Measurements from ENCODE around the gene SSBP2. TPM values are rescaled to one million over a fixed set of nuclear protein-coding genes. Genes with fewer than 3 reads are reported as not detected.

SSBP2 gene
- total and polyA plus RNA-seq, 2 of the 8 experiments (the other 6 are each of a cell fraction or from before 2014, with no cell fraction given), result 21.5 to 36.2 TPM

- H3K9me3 ChIP-seq (ENCODE audit: insufficient read depth in 2 of 2, low read depth in 1 of 2, low read length in 1 of 2), result no peaks in the 10 kb centered on the region
- 85% methylated on average over 1 of the region's 1 CpG; no CpG with 5 or more reads in 1 of the 2 experiments for WGBS, 2 experiments (ENCODE audit: extremely low coverage in 1 of 2, insufficient coverage in 1 of 2, insufficient read length in 1 of 2, insufficient replicate concordance in 2 of 2, low coverage in 1 of 2, low lambda C conversion rate in 2 of 2, missing lambda C conversion rate in 1 of 2)
- TF ChIP-seq YY1 (IDR thresholded peaks at IDR 0.05; ENCODE audit: low read depth, low read length), result no peak
- no peak for TF ChIP-seq SP4 (IDR thresholded peaks at IDR 0.05; ENCODE audit: low read length)
- TF ChIP-seq SUZ12 (IDR thresholded peaks at IDR 0.05; ENCODE audit: low read length), result no peak
- no peak for TF ChIP-seq EP300 (IDR thresholded peaks at IDR 0.05; ENCODE audit: borderline replicate concordance in 1 of 2, low read depth in 2 of 2, low read length in 2 of 2)
- TF ChIP-seq POU5F1 (IDR thresholded peaks at IDR 0.05; ENCODE audit: low read depth, low read length), result no peak
- TF ChIP-seq ATF2 (IDR thresholded peaks at IDR 0.05; ENCODE audit: low read length), result no peak
- no peak for TF ChIP-seq SIX5 (IDR thresholded peaks at IDR 0.05; ENCODE audit: low read depth, low read length)
- no peak for TF ChIP-seq RFX5 (IDR thresholded peaks at IDR 0.05; ENCODE audit: borderline replicate concordance, low read depth, low read length)
- no peak for TF ChIP-seq NANOG (IDR thresholded peaks at IDR 0.05; ENCODE audit: insufficient read depth, low read depth, low read length, poor library complexity, severe bottlenecking)
- no peak for TF ChIP-seq CEBPB (IDR thresholded peaks at IDR 0.05; ENCODE audit: low read depth, low read length)
- TF ChIP-seq EGR1 (IDR thresholded peaks at IDR 0.05; ENCODE audit: borderline replicate concordance, low read depth, low read length), result no peak
- no peak for TF ChIP-seq CREB1 (IDR thresholded peaks at IDR 0.05)
- no peak for TF ChIP-seq SP1 (IDR thresholded peaks at IDR 0.05; ENCODE audit: low read depth, low read length)
- no peak for TF ChIP-seq TBP (IDR thresholded peaks at IDR 0.05; ENCODE audit: low read depth, low read length)
Observed at GRCh38 chr5:81522571-81522970, 228.3 kb downstream of the SSBP2 start.

More at GRCh38 chr5:81522571-81522970, 228.3 kb downstream of the SSBP2 start:
- H3K23ac ChIP-seq (ENCODE audit: insufficient read length), result no peak overlapping the region
- no peak overlapping the region for H3K4ac ChIP-seq (replicated peaks; ENCODE audit: insufficient read length, low read depth, low read length)
- no peak overlapping the region for H2BK12ac ChIP-seq (ENCODE audit: low read depth, low read length)
- H3K14ac ChIP-seq (ENCODE audit: insufficient read length), result no peak overlapping the region
- POLR2A ChIA-PET (ENCODE audit: partially characterized antibody), result no interaction called here
- no peak overlapping the region for H3K4me2 ChIP-seq (ENCODE audit: insufficient read depth in 1 of 2, low read depth in 2 of 2, low read length in 2 of 2)
- no peak overlapping the region for H2AK5ac ChIP-seq (ENCODE audit: low read depth, low read length)
- H4K5ac ChIP-seq (ENCODE audit: insufficient read length, low read depth, low read length), result no peak overlapping the region
- H3K9ac ChIP-seq (replicated peaks in 1 of 4; ENCODE audit: extremely low read depth in 1 of 4, low read depth in 3 of 4, low read length in 3 of 4), result no peak overlapping the region
- no peak for DNase-seq (ENCODE audit: low read depth in 1 of 2, low spot score in 2 of 2)
- no peaks in the 10 kb centered on the region for H3K79me2 ChIP-seq (ENCODE audit: control insufficient read depth in 1 of 2, insufficient read depth in 2 of 2, low read length in 2 of 2)
- H4K8ac ChIP-seq (ENCODE audit: extremely low read depth, insufficient read depth, low read length), result no peak overlapping the region
- H3K56ac ChIP-seq (replicated peaks; ENCODE audit: insufficient read length, low read depth, low read length), result no peak overlapping the region
- H3K27me3 ChIP-seq (replicated peaks in 1 of 4; ENCODE audit: control insufficient read depth in 3 of 4, extremely low read depth in 1 of 4, insufficient read depth in 3 of 4, low read length in 3 of 4), result no peaks in the 10 kb centered on the region
- H3K36me3 ChIP-seq (ENCODE audit: control insufficient read depth in 2 of 4, insufficient read depth in 4 of 4, low read length in 3 of 4), result no peaks in the 10 kb centered on the region
- no peaks in the 10 kb centered on the region for H4K20me1 ChIP-seq (replicated peaks in 1 of 2; ENCODE audit: control insufficient read depth in 1 of 2, insufficient read depth in 2 of 2, low read length in 2 of 2)
- no peaks in the 10 kb centered on the region for H3K4me1 ChIP-seq (replicated peaks in 1 of 4; ENCODE audit: control insufficient read depth in 3 of 4, insufficient read depth in 4 of 4, low read length in 3 of 4)
- FAIRE-seq, result no peak
- no peak overlapping the region for H3K27ac ChIP-seq (ENCODE audit: low read depth, low read length)
- no peaks in the 10 kb centered on the region for H3K23me2 ChIP-seq (ENCODE audit: low read depth, low read length)
- H3K4me3 ChIP-seq (ENCODE audit: extremely low read depth in 1 of 4, insufficient read depth in 2 of 4, low read depth in 3 of 4, low read length in 4 of 4), result no peak overlapping the region
- H2BK15ac ChIP-seq (ENCODE audit: low read length), result no peak overlapping the region
- H2BK20ac ChIP-seq (ENCODE audit: low read length), result no peak overlapping the region
- no peak overlapping the region for H4K91ac ChIP-seq (replicated peaks; ENCODE audit: insufficient read length, low read length)
- no peak overlapping the region for H2AFZ ChIP-seq (ENCODE audit: low read length)
- no peaks in the 10 kb centered on the region for H3K79me1 ChIP-seq (ENCODE audit: low read depth, low read length)
- H3K18ac ChIP-seq (ENCODE audit: extremely low read depth, low read length), result no peak overlapping the region
- H2BK120ac ChIP-seq (replicated peaks; ENCODE audit: low read depth, low read length), result no peak overlapping the region
- H2BK5ac ChIP-seq (ENCODE audit: low read depth, low read length), result no peak overlapping the region
- CTCF ChIA-PET (ENCODE audit: partially characterized antibody), result interaction anchor here (1.1 kb wide), 1 partner anchor 7 kb away, joined by 3 read pairs; no protein-coding TSS in a partner anchor
